HL-60 (cell line): ENCODE results near the gene MAPK11.

Source experiments
- CTCF ChIP-seq: IDR thresholded peaks from one replicate; pipeline ENCODE4 v1.5.1; 2011; ENCODE audit warnings: low read length, control low read depth, inconsistent platforms; ENCODE audit not compliant: insufficient read depth
- POLR2AphosphoS5 ChIP-seq: IDR thresholded peaks from 2 replicates; pipeline ENCODE4 v1.6.1; 2012; ENCODE audit warnings: low read depth

- TF ChIP-seq CTCF (no peak), POLR2AphosphoS5 (no peak)
Observed at GRCh38 chr22:50289151-50289941, 19.2 kb upstream of the MAPK11 start.
